Activated CD4-positive, alpha-beta T cell treated with anti-CD3 and anti-CD28 coated beads, Interleukin-2, Interleukin-4, amounts not matched to agents 100 ng/mL and 50 ng/mL, durations not matched to agents 16 hours and 8 hours (primary cell): Measurements from ENCODE around the gene KLHL29.

Experiments
- DNase-seq: peaks from one replicate; pipeline ENCODE4 v3.0.0-alpha.2; 2020; ENCODE audit warnings: low spot score

KLHL29 gene

GRCh38 chr2:23632831-23633395, 247.9 kb downstream of the KLHL29 start:
- no peak for DNase-seq

- no peak for DNase-seq
Observed at GRCh38 chr2:23633966-23634365, 249.0 kb downstream of the KLHL29 start.

- no peak for DNase-seq
Observed at GRCh38 chr2:23635442-23636340, 250.7 kb downstream of the KLHL29 start.

GRCh38 chr2:23636426-23636825, 251.4 kb downstream of the KLHL29 start:
- no peak for DNase-seq

GRCh38 chr2:23637011-23637778, 252.2 kb downstream of the KLHL29 start:
- DNase-seq: no peak

- peak; percentile 30 for DNase-seq
Observed at GRCh38 chr2:23639406-23639982, 254.5 kb downstream of the KLHL29 start.

- DNase-seq: no peak
Observed at GRCh38 chr2:23640711-23641110, 255.7 kb downstream of the KLHL29 start.

- no peak for DNase-seq
Observed at GRCh38 chr2:23642516-23642915, 257.5 kb downstream of the KLHL29 start.

GRCh38 chr2:23645230-23645808, 260.3 kb downstream of the KLHL29 start:
- no peak for DNase-seq

- DNase-seq: no peak
Observed at GRCh38 chr2:23647563-23647962, 262.6 kb downstream of the KLHL29 start.

GRCh38 chr2:23649303-23649702, 264.3 kb downstream of the KLHL29 start:
- no peak for DNase-seq

GRCh38 chr2:23649819-23650218, 264.8 kb downstream of the KLHL29 start:
- DNase-seq: no peak

GRCh38 chr2:23651187-23652080, 266.5 kb downstream of the KLHL29 start:
- no peak for DNase-seq

GRCh38 chr2:23653326-23653725, 268.3 kb downstream of the KLHL29 start:
- no peak for DNase-seq

- no peak for DNase-seq
Observed at GRCh38 chr2:23654756-23655155, 269.8 kb downstream of the KLHL29 start.

GRCh38 chr2:23655934-23656596, 271.1 kb downstream of the KLHL29 start:
- no peak for DNase-seq

- DNase-seq: no peak
Observed at GRCh38 chr2:23656597-23656973, 271.6 kb downstream of the KLHL29 start.

GRCh38 chr2:23657371-23657770, 272.4 kb downstream of the KLHL29 start:
- no peak for DNase-seq

- no peak for DNase-seq
Observed at GRCh38 chr2:23657934-23658333, 273.0 kb downstream of the KLHL29 start.

GRCh38 chr2:23658466-23658942, 273.5 kb downstream of the KLHL29 start:
- peak; percentile 12 for DNase-seq
